Activated naive CD4-positive, alpha-beta T cell treated with anti-CD3 and anti-CD28 coated beads, Interleukin-2, amount 50 U/mL, for 16 hours (primary cell): ENCODE data around the gene PILRA.
"Not testable (repeated sequence)": the region's sequence is repeated elsewhere in the genome, so short reads cannot be mapped to it uniquely, and the experiment has no call there.

ENCODE experiments used
- DNase-seq: peaks from one replicate; pipeline ENCODE4 v3.0.0-alpha.2; 2020

The PILRA gene

GRCh38 chr7:100358027-100358856 lies 15.0 kb upstream of the PILRA start, which contains the start of gene PILRB:
PILRB (plus strand) TSS chr7:100358117; CDS start chr7:100358303, 186 bp downstream.
- no peak for DNase-seq

GRCh38 chr7:100358857-100359212 lies 14.5 kb upstream of the PILRA start:
- no peak for DNase-seq

GRCh38 chr7:100360135-100360854 lies 13.0 kb upstream of the PILRA start:
- DNase-seq, result no peak

- DNase-seq, result no peak
Observed at GRCh38 chr7:100363098-100363497, 10.2 kb upstream of the PILRA start.

GRCh38 chr7:100363797-100364196 lies 9.5 kb upstream of the PILRA start:
- DNase-seq, result not testable (repeated sequence)

GRCh38 chr7:100364480-100364879 lies 8.8 kb upstream of the PILRA start:
- DNase-seq, result no peak

GRCh38 chr7:100365998-100366367 lies 7.3 kb upstream of the PILRA start:
- DNase-seq, result not testable (repeated sequence)

- no peak for DNase-seq
Observed at GRCh38 chr7:100366411-100367250, 6.7 kb upstream of the PILRA start.

- no peak for DNase-seq
Observed at GRCh38 chr7:100367251-100367620, 6.1 kb upstream of the PILRA start.

- DNase-seq, result no peak
Observed at GRCh38 chr7:100367676-100368613, 5.3 kb upstream of the PILRA start.

GRCh38 chr7:100369105-100369504 lies 4.2 kb upstream of the PILRA start:
- DNase-seq, result no peak

- DNase-seq, result no peak
Observed at GRCh38 chr7:100370303-100370702, 3.0 kb upstream of the PILRA start.

GRCh38 chr7:100370746-100371145 lies 2.5 kb upstream of the PILRA start:
- no peak for DNase-seq

GRCh38 chr7:100371561-100372171 lies 1.6 kb upstream of the PILRA start:
- DNase-seq, result no peak

GRCh38 chr7:100372256-100372655 lies 1.0 kb upstream of the PILRA start:
- no peak for DNase-seq

- no peak for DNase-seq
Observed at GRCh38 chr7:100372694-100373093, 593 bp upstream of the PILRA start.

GRCh38 chr7:100373870-100374598 lies 747 bp downstream of the PILRA start:
- not testable (repeated sequence) for DNase-seq

GRCh38 chr7:100374601-100375000 lies 1.3 kb downstream of the PILRA start:
- no peak for DNase-seq

GRCh38 chr7:100376066-100376465 lies 2.8 kb downstream of the PILRA start:
- DNase-seq, result no peak

GRCh38 chr7:100378114-100378755 lies 4.9 kb downstream of the PILRA start:
- DNase-seq, result no peak

- DNase-seq, result no peak
Observed at GRCh38 chr7:100380196-100380595, 6.9 kb downstream of the PILRA start.
